HUES64 (cell line): ENCODE data around the gene TRAF3IP1.
"Not testable (repeated sequence)": the region's sequence is repeated elsewhere in the genome, so short reads cannot be mapped to it uniquely, and the experiment has no call there.

Experiments used
- H3K27ac ChIP-seq: 2 replicates; pipeline ENCODE4 v1.7.0; 2013; ENCODE audit warnings: low read depth, low read length, inconsistent platforms
- H3K27me3 ChIP-seq: 2 replicates; pipeline ENCODE4 v1.6.1; 2013; ENCODE audit warnings: mild to moderate bottlenecking, low read length; ENCODE audit not compliant: insufficient read depth
- H3K36me3 ChIP-seq: 2 replicates; pipeline ENCODE4 v1.6.1; 2013; ENCODE audit warnings: mild to moderate bottlenecking, low read length; ENCODE audit not compliant: insufficient read depth
- H3K4me1 ChIP-seq: 2 replicates; pipeline ENCODE4 v1.6.1; 2013; ENCODE audit warnings: mild to moderate bottlenecking, low read length, moderate library complexity; ENCODE audit not compliant: insufficient read depth
- H3K4me3 ChIP-seq: 2 replicates; pipeline ENCODE4 v1.5.1; 2013; ENCODE audit warnings: mild to moderate bottlenecking, low read length, moderate library complexity
- H3K9ac ChIP-seq: 2 replicates; pipeline ENCODE4 v1.6.1; 2013; ENCODE audit warnings: mild to moderate bottlenecking, low read depth, low read length
- H3K9me3 ChIP-seq: 2 replicates; pipeline ENCODE4 v1.6.1; 2013; ENCODE audit warnings: low read depth, low read length; ENCODE audit not compliant: insufficient read depth
- WGBS: fragments of 150-250, 120-280 bp; methylation state at CpG from one replicate; pipeline ENCODE4 v1.1.7; 2013; ENCODE audit warnings: missing lambda C conversion rate; 5-methylcytosine and 5-hydroxymethylcytosine counted together

The TRAF3IP1 gene

GRCh38 chr2:238434846-238435751, 114.8 kb downstream of the TRAF3IP1 start:
- Histone ChIP-seq H3K36me3 (peaks cover 70% of the 10 kb centered on the region), H3K9me3 (no peaks in the 10 kb centered on the region), H3K4me1 (no peaks in the 10 kb centered on the region), H3K27ac (no peak overlapping the region), H3K27me3 (no peaks in the 10 kb centered on the region), H3K4me3 (no peak overlapping the region), H3K9ac (no peak overlapping the region)
- 96% methylated on average over 24 of the region's 24 CpGs for WGBS

GRCh38 chr2:238435752-238436096, 115.4 kb downstream of the TRAF3IP1 start:
- no peaks in the 10 kb centered on the region for H3K27me3 ChIP-seq
- peaks cover 66% of the 10 kb centered on the region for H3K36me3 ChIP-seq
- H3K9me3 ChIP-seq: no peaks in the 10 kb centered on the region
- no peak overlapping the region for H3K4me3 ChIP-seq
- 95% methylated on average over 20 of the region's 20 CpGs for WGBS
- H3K4me1 ChIP-seq: no peaks in the 10 kb centered on the region
- no peak overlapping the region for H3K9ac ChIP-seq
- no peak overlapping the region for H3K27ac ChIP-seq

- Histone ChIP-seq H3K9me3 (no peaks in the 10 kb centered on the region), H3K27ac (no peak overlapping the region), H3K27me3 (no peaks in the 10 kb centered on the region), H3K9ac (no peak overlapping the region), H3K4me1 (no peaks in the 10 kb centered on the region), H3K4me3 (no peak overlapping the region), H3K36me3 (peaks cover 69% of the 10 kb centered on the region)
- WGBS: 96% methylated on average over 24 of the region's 24 CpGs
Measured at GRCh38 chr2:238438856-238439849, 118.8 kb downstream of the TRAF3IP1 start.

- Histone ChIP-seq H3K36me3 (peaks cover 69% of the 10 kb centered on the region), H3K27ac (no peak overlapping the region), H3K4me3 (no peak overlapping the region), H3K27me3 (no peaks in the 10 kb centered on the region), H3K4me1 (no peaks in the 10 kb centered on the region), H3K9ac (no peak overlapping the region), H3K9me3 (no peaks in the 10 kb centered on the region)
- 94% methylated on average over 2 of the region's 2 CpGs for WGBS
Measured at GRCh38 chr2:238439917-238440316, 119.6 kb downstream of the TRAF3IP1 start.

- Histone ChIP-seq H3K36me3 (peaks cover 69% of the 10 kb centered on the region), H3K27me3 (no peaks in the 10 kb centered on the region), H3K4me1 (no peaks in the 10 kb centered on the region), H3K27ac (no peak overlapping the region), H3K9me3 (no peaks in the 10 kb centered on the region), H3K9ac (no peak overlapping the region), H3K4me3 (no peak overlapping the region)
- 96% methylated on average over 4 of the region's 4 CpGs for WGBS
Measured at GRCh38 chr2:238440331-238440730, 120.0 kb downstream of the TRAF3IP1 start.

GRCh38 chr2:238440767-238441166, 120.4 kb downstream of the TRAF3IP1 start:
- no peaks in the 10 kb centered on the region for H3K27me3 ChIP-seq
- H3K9me3 ChIP-seq: no peaks in the 10 kb centered on the region
- H3K9ac ChIP-seq: no peak overlapping the region
- H3K4me1 ChIP-seq: no peaks in the 10 kb centered on the region
- 95% methylated on average over 11 of the region's 11 CpGs for WGBS
- no peak overlapping the region for H3K4me3 ChIP-seq
- no peak overlapping the region for H3K27ac ChIP-seq
- H3K36me3 ChIP-seq: peaks cover 69% of the 10 kb centered on the region

GRCh38 chr2:238441262-238442114, 121.2 kb downstream of the TRAF3IP1 start:
- H3K4me1 ChIP-seq: no peaks in the 10 kb centered on the region
- H3K36me3 ChIP-seq: peaks cover 69% of the 10 kb centered on the region
- no peaks in the 10 kb centered on the region for H3K27me3 ChIP-seq
- H3K9ac ChIP-seq: no peak overlapping the region
- no peaks in the 10 kb centered on the region for H3K9me3 ChIP-seq
- 96% methylated on average over 16 of the region's 17 CpGs for whole genome bisulfite sequencing
- no peak overlapping the region for H3K4me3 ChIP-seq
- H3K27ac ChIP-seq: no peak overlapping the region

- H3K36me3 ChIP-seq: peaks cover 72% of the 10 kb centered on the region
Measured at GRCh38 chr2:238442257-238442656, 121.9 kb downstream of the TRAF3IP1 start.

GRCh38 chr2:238444242-238444641, 123.9 kb downstream of the TRAF3IP1 start:
- Histone ChIP-seq H3K27me3 (no peaks in the 10 kb centered on the region), H3K9me3 (no peaks in the 10 kb centered on the region), H3K36me3 (peaks cover 72% of the 10 kb centered on the region), H3K4me3 (no peak overlapping the region), H3K4me1 (no peaks in the 10 kb centered on the region), H3K9ac (no peak overlapping the region), H3K27ac (no peak overlapping the region)
- 96% methylated on average over 13 of the region's 13 CpGs for WGBS

More at GRCh38 chr2:238442257-238442656, 121.9 kb downstream of the TRAF3IP1 start:
- H3K9ac ChIP-seq, H3K4me1 ChIP-seq, H3K27me3 ChIP-seq, H3K9me3 ChIP-seq, H3K27ac ChIP-seq, H3K4me3 ChIP-seq: not testable (repeated sequence)
- 91% methylated on average over 6 of the region's 6 CpGs for WGBS

GRCh38 chr2:238445409-238446190, 125.3 kb downstream of the TRAF3IP1 start:
- Histone ChIP-seq H3K4me3 (no peak overlapping the region), H3K9ac (no peak overlapping the region), H3K4me1 (no peaks in the 10 kb centered on the region), H3K36me3 (peaks cover 75% of the 10 kb centered on the region), H3K27ac (no peak overlapping the region), H3K9me3 (no peaks in the 10 kb centered on the region), H3K27me3 (no peaks in the 10 kb centered on the region)
- WGBS: 98% methylated on average over 17 of the region's 17 CpGs
